Keratinocyte (primary cell): ENCODE data around the gene RNF121.
"Not testable (repeated sequence)": the region's sequence is repeated elsewhere in the genome, so short reads cannot be mapped to it uniquely, and the experiment has no call there.

ENCODE experiments used
- EZH2 ChIP-seq: IDR thresholded peaks from one replicate; pipeline ENCODE4 v1.6.1; 2012; ENCODE audit warnings: inconsistent platforms, mild to moderate bottlenecking, low read length, moderate library complexity
- TF ChIP-seq, protein P1 (sequence below), 3 experiments: IDR thresholded peaks in 1 of 3; conservative IDR thresholded peaks in 1 of 3; optimal IDR thresholded peaks in 1 of 3; 2 replicates in 2 of 3; 3 replicates in 1 of 3; pipeline versions ENCODE3 to v1.5.1; 2011; ENCODE audit warnings: low read length in 3 of 3, mild to moderate bottlenecking in 3 of 3, moderate library complexity in 2 of 3, control low read depth in 1 of 3, inconsistent platforms in 1 of 3; ENCODE audit not compliant: insufficient read depth in 2 of 3; ENCODE audit errors: extremely low read depth in 1 of 3

DNA sequence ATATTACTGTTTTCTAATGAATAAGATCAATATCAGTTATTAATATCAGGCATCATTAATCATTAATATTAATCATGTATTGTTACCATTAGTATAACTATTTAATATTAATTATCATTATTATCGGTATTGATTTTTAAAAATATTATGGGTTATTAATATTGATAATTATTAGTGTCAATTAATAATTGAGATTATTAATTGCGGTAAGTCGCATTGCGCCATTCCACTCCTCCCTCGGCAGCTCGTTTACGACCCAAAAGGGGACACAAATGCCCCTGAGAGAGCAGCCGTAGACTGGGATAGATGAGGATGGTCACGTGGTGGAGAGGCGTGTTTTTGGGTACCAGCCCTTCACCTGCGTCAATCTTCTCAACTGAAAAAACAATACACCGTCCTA lies 43.0 kb upstream of the RNF121 start:
- TF ChIP-seq, protein P1, sequence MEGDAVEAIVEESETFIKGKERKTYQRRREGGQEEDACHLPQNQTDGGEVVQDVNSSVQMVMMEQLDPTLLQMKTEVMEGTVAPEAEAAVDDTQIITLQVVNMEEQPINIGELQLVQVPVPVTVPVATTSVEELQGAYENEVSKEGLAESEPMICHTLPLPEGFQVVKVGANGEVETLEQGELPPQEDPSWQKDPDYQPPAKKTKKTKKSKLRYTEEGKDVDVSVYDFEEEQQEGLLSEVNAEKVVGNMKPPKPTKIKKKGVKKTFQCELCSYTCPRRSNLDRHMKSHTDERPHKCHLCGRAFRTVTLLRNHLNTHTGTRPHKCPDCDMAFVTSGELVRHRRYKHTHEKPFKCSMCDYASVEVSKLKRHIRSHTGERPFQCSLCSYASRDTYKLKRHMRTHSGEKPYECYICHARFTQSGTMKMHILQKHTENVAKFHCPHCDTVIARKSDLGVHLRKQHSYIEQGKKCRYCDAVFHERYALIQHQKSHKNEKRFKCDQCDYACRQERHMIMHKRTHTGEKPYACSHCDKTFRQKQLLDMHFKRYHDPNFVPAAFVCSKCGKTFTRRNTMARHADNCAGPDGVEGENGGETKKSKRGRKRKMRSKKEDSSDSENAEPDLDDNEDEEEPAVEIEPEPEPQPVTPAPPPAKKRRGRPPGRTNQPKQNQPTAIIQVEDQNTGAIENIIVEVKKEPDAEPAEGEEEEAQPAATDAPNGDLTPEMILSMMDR (optimal IDR thresholded peaks at IDR 0.05 in 1 of 3, IDR thresholded peaks at IDR 0.05 in 1 of 3, conservative IDR thresholded peaks at IDR 0.05 in 1 of 3; ENCODE audit: extremely low read depth in 1 of 3, insufficient read depth in 2 of 3, low read length in 3 of 3) = not testable (repeated sequence)
- TF ChIP-seq EZH2 = not testable (repeated sequence)
